Muscle layer of colon (tissue), 2 donors: Measurements from ENCODE around the gene MTOR.
"Not testable (repeated sequence)": the region's sequence is repeated elsewhere in the genome, so short reads cannot be mapped to it uniquely, and the experiment has no call there.

Experiments used
- H3K27ac ChIP-seq: one replicate; pipeline ENCODE4 v1.7.0; 2013; ENCODE audit warnings: low read depth, mild to moderate bottlenecking, low read length, moderate library complexity
- H3K27me3 ChIP-seq, 2 donors: one replicate each; pipeline ENCODE4 v1.7.0; 2013; ENCODE audit warnings: low read length in 2 of 2, mild to moderate bottlenecking in 2 of 2; ENCODE audit not compliant: insufficient read depth in 2 of 2, control insufficient read depth in 1 of 2
- H3K36me3 ChIP-seq: one replicate; pipeline ENCODE4 v1.7.0; 2013; ENCODE audit warnings: mild to moderate bottlenecking, low read length; ENCODE audit not compliant: insufficient read depth
- H3K4me1 ChIP-seq: one replicate; pipeline ENCODE4 v1.7.0; 2013; ENCODE audit warnings: mild to moderate bottlenecking, low read length; ENCODE audit not compliant: insufficient read depth
- H3K4me3 ChIP-seq, 2 donors: one replicate each; pipeline ENCODE4 v1.7.0; 2013; ENCODE audit warnings: low read length in 2 of 2, low read depth in 1 of 2, mild to moderate bottlenecking in 1 of 2, moderate library complexity in 1 of 2
- H3K9ac ChIP-seq: one replicate; pipeline ENCODE4 v1.7.0; 2013; ENCODE audit warnings: low read length
- H3K9me3 ChIP-seq: one replicate; pipeline ENCODE4 v1.7.0; 2013; ENCODE audit warnings: mild to moderate bottlenecking, low read length
- donor health status: abdominal sarcoma.
- donor health status: Adenocarcinoma of cecum.

MTOR gene

GRCh38 chr1:11262171-11263049, at the start of gene MTOR:
Gene MTOR (minus strand): TSS chr1:11262551. CDS start chr1:11259409, 3,142 bp downstream.
- Histone ChIP-seq H3K27me3 (no peaks in the 10 kb centered on the region), H3K9ac (peak within 1 kb of the TSS; percentile 81), H3K9me3 (no peaks in the 10 kb centered on the region), H3K36me3 (peaks cover 14% of the 10 kb centered on the region), H3K4me3 (peak within 1 kb of the TSS; percentile 88 to 93), H3K27ac (peak within 1 kb of the TSS; percentile 82), H3K4me1 (peaks cover 13% of the 10 kb centered on the region)

GRCh38 chr1:11309385-11309784, 47.0 kb upstream of the MTOR start:
- no peak overlapping the region for H3K4me3 ChIP-seq
- no peak overlapping the region for H3K27ac ChIP-seq
- H3K9me3 ChIP-seq: no peaks in the 10 kb centered on the region
- no peak overlapping the region for H3K9ac ChIP-seq
- H3K4me1 ChIP-seq: no peaks in the 10 kb centered on the region
- no peaks in the 10 kb centered on the region for H3K27me3 ChIP-seq
- H3K36me3 ChIP-seq: no peaks in the 10 kb centered on the region

GRCh38 chr1:11308699-11309224, 46.4 kb upstream of the MTOR start:
- Histone ChIP-seq H3K4me3 (no peak overlapping the region), H3K4me1 (no peaks in the 10 kb centered on the region), H3K36me3 (no peaks in the 10 kb centered on the region), H3K9ac (no peak overlapping the region), H3K27ac (no peak overlapping the region), H3K9me3 (no peaks in the 10 kb centered on the region), H3K27me3 (no peaks in the 10 kb centered on the region)

- no peak overlapping the region for H3K9ac ChIP-seq
- H3K4me1 ChIP-seq: no peaks in the 10 kb centered on the region
- no peaks in the 10 kb centered on the region for H3K36me3 ChIP-seq
Observed at GRCh38 chr1:11307852-11308251, 45.5 kb upstream of the MTOR start.

GRCh38 chr1:11305516-11305915, 43.2 kb upstream of the MTOR start:
- H3K4me1 ChIP-seq, H3K27me3 ChIP-seq, H3K9ac ChIP-seq, H3K9me3 ChIP-seq, H3K27ac ChIP-seq, H3K36me3 ChIP-seq, H3K4me3 ChIP-seq: not testable (repeated sequence)

More at GRCh38 chr1:11307852-11308251, 45.5 kb upstream of the MTOR start:
- Histone ChIP-seq H3K27me3 (no peaks in the 10 kb centered on the region), H3K27ac (no peak overlapping the region), H3K9me3 (no peaks in the 10 kb centered on the region), H3K4me3 (no peak overlapping the region)

GRCh38 chr1:11302366-11302765, 40.0 kb upstream of the MTOR start:
- H3K4me3 ChIP-seq: no peak overlapping the region
- no peaks in the 10 kb centered on the region for H3K4me1 ChIP-seq
- no peaks in the 10 kb centered on the region for H3K36me3 ChIP-seq
- no peak overlapping the region for H3K27ac ChIP-seq
- no peaks in the 10 kb centered on the region for H3K27me3 ChIP-seq
- H3K9ac ChIP-seq: no peak overlapping the region
- no peaks in the 10 kb centered on the region for H3K9me3 ChIP-seq

- Histone ChIP-seq H3K4me3 (no peak overlapping the region), H3K9me3 (no peaks in the 10 kb centered on the region), H3K27ac (no peak overlapping the region), H3K36me3 (no peaks in the 10 kb centered on the region), H3K9ac (no peak overlapping the region), H3K27me3 (no peaks in the 10 kb centered on the region), H3K4me1 (no peaks in the 10 kb centered on the region)
Observed at GRCh38 chr1:11301601-11302000, 39.2 kb upstream of the MTOR start.

GRCh38 chr1:11299225-11299574, 36.8 kb upstream of the MTOR start:
- Histone ChIP-seq H3K27me3 (no peaks in the 10 kb centered on the region), H3K9me3 (no peaks in the 10 kb centered on the region), H3K9ac (no peak overlapping the region), H3K27ac (no peak overlapping the region), H3K4me3 (no peak overlapping the region), H3K4me1 (no peaks in the 10 kb centered on the region), H3K36me3 (peaks cover 18% of the 10 kb centered on the region)

GRCh38 chr1:11298390-11299224, 36.3 kb upstream of the MTOR start:
- H3K27me3 ChIP-seq: no peaks in the 10 kb centered on the region
- peaks cover 18% of the 10 kb centered on the region for H3K36me3 ChIP-seq
- H3K27ac ChIP-seq: no peak overlapping the region
- H3K9me3 ChIP-seq: no peaks in the 10 kb centered on the region
- H3K4me1 ChIP-seq: no peaks in the 10 kb centered on the region
- H3K9ac ChIP-seq: no peak overlapping the region
- H3K4me3 ChIP-seq: no peak overlapping the region

GRCh38 chr1:11297774-11298173, 35.4 kb upstream of the MTOR start:
- H3K4me1 ChIP-seq, H3K27me3 ChIP-seq, H3K27ac ChIP-seq, H3K9ac ChIP-seq, H3K9me3 ChIP-seq, H3K4me3 ChIP-seq: not testable (repeated sequence)
- H3K36me3 ChIP-seq: peaks cover 18% of the 10 kb centered on the region

- Histone ChIP-seq H3K9me3 (no peaks in the 10 kb centered on the region), H3K9ac (no peak overlapping the region), H3K27ac (no peak overlapping the region), H3K4me3 (no peak overlapping the region), H3K27me3 (no peaks in the 10 kb centered on the region), H3K4me1 (peaks cover 7% of the 10 kb centered on the region), H3K36me3 (peaks cover 22% of the 10 kb centered on the region)
Observed at GRCh38 chr1:11295905-11296304, 33.6 kb upstream of the MTOR start.
